HL-60 (cell line): ENCODE measurements around the gene LRP2.

Experiments
- DNase-seq, 2 experiments: peaks; one replicate each; pipeline ENCODE4 v3.0.0-alpha.2; 2010 to 2020; ENCODE audit warnings: low read depth in 1 of 2, low spot score in 1 of 2
- H3K27ac ChIP-seq: fragments of 250-450 bp; sonication (Bioruptor Pico); replicated peaks from 2 replicates; pipeline ENCODE4 v1.5.1; 2020; ENCODE audit warnings: mild to moderate bottlenecking, moderate library complexity
- H3K27me3 ChIP-seq: fragments of 250-450 bp; sonication (Bioruptor Pico); 2 replicates; pipeline ENCODE4 v1.5.1; 2021; ENCODE audit warnings: mild to moderate bottlenecking, moderate library complexity; ENCODE audit not compliant: insufficient read depth, poor library complexity, severe bottlenecking
- H3K4me3 ChIP-seq: replicated peaks from 2 replicates; pipeline ENCODE4 v1.5.1; 2011; ENCODE audit warnings: mild to moderate bottlenecking, control low read depth, low read length; ENCODE audit not compliant: insufficient read depth
- CTCF ChIP-seq: IDR thresholded peaks from one replicate; pipeline ENCODE4 v1.5.1; 2011; ENCODE audit warnings: low read length, control low read depth, inconsistent platforms; ENCODE audit not compliant: insufficient read depth
- GABPA ChIP-seq: IDR thresholded peaks from 2 replicates; pipeline ENCODE4 v1.6.1; 2012; ENCODE audit warnings: low read depth
- POLR2AphosphoS5 ChIP-seq: IDR thresholded peaks from 2 replicates; pipeline ENCODE4 v1.6.1; 2012; ENCODE audit warnings: low read depth
- SPI1 ChIP-seq: IDR thresholded peaks from 2 replicates; pipeline ENCODE4 v1.6.1; 2012; ENCODE audit warnings: low read depth, mild to moderate bottlenecking, borderline replicate concordance
- TF ChIP-seq, protein P1 (sequence below): IDR thresholded peaks from 2 replicates; pipeline ENCODE4 v1.6.1; 2012; ENCODE audit warnings: low read depth; ENCODE audit not compliant: insufficient replicate concordance

LRP2 gene

DNA sequence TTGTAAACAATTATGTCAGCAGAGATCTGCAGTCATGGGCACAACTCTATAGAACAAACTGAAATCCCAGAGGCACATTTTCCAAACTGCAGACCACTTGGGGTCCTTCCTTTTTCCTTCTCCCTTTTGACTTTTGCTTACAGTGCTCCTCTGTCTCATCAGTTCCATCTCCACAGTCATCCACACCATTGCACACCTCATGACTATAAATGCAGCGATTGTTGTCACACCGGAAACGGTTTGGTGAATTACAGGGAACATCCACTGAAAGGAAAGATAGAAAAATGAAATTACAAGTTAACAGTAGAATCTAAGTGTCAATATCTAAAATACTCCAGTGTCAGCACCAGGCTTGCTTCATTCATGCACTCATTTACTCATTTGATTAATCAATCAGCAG, 196.5 kb downstream of the LRP2 start:
- no peak overlapping the region for H3K27ac ChIP-seq
- DNase-seq, result no peak
- no peak for TF ChIP-seq POLR2AphosphoS5
- TF ChIP-seq GABPA, result no peak
- TF ChIP-seq CTCF, result no peak
- TF ChIP-seq SPI1, result no peak
- TF ChIP-seq, protein P1, sequence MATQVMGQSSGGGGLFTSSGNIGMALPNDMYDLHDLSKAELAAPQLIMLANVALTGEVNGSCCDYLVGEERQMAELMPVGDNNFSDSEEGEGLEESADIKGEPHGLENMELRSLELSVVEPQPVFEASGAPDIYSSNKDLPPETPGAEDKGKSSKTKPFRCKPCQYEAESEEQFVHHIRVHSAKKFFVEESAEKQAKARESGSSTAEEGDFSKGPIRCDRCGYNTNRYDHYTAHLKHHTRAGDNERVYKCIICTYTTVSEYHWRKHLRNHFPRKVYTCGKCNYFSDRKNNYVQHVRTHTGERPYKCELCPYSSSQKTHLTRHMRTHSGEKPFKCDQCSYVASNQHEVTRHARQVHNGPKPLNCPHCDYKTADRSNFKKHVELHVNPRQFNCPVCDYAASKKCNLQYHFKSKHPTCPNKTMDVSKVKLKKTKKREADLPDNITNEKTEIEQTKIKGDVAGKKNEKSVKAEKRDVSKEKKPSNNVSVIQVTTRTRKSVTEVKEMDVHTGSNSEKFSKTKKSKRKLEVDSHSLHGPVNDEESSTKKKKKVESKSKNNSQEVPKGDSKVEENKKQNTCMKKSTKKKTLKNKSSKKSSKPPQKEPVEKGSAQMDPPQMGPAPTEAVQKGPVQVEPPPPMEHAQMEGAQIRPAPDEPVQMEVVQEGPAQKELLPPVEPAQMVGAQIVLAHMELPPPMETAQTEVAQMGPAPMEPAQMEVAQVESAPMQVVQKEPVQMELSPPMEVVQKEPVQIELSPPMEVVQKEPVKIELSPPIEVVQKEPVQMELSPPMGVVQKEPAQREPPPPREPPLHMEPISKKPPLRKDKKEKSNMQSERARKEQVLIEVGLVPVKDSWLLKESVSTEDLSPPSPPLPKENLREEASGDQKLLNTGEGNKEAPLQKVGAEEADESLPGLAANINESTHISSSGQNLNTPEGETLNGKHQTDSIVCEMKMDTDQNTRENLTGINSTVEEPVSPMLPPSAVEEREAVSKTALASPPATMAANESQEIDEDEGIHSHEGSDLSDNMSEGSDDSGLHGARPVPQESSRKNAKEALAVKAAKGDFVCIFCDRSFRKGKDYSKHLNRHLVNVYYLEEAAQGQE, result no peak

GRCh38 chr2:169164311-169164710, 198.0 kb downstream of the LRP2 start:
- TF ChIP-seq POLR2AphosphoS5, result no peak
- no peak for TF ChIP-seq CTCF
- TF ChIP-seq GABPA, result no peak
- TF ChIP-seq SPI1, result no peak
- TF ChIP-seq, protein P1, result no peak
- no peak overlapping the region for H3K27ac ChIP-seq
- no peak for DNase-seq
- no peak overlapping the region for H3K4me3 ChIP-seq
- peaks cover 4% of the 10 kb centered on the region for H3K27me3 ChIP-seq

More for the DNA sequence above, 196.5 kb downstream of the LRP2 start:
- Histone ChIP-seq H3K4me3 (no peak overlapping the region), H3K27me3 (peaks cover 3% of the 10 kb centered on the region)

- TF ChIP-seq GABPA (no peak), CTCF (no peak), POLR2AphosphoS5 (no peak), SPI1 (no peak)
- TF ChIP-seq, protein P1, result no peak
- H3K27me3 ChIP-seq, result peaks cover 4% of the 10 kb centered on the region
- no peak for DNase-seq
- H3K27ac ChIP-seq, result no peak overlapping the region
- no peak overlapping the region for H3K4me3 ChIP-seq
These were observed 199.7 kb downstream of the LRP2 start for GRCh38 chr2:169162613-169163012.
